Nephron progenitor cell (in vitro differentiated cells): ENCODE measurements around the gene COG7.

Source experiments
- DNase-seq: peaks from one replicate; pipeline ENCODE4 v3.0.0; 2021
- H3K27ac Mint-ChIP-seq: 2 replicates; pipeline ENCODE4 v1.8.0; 2021; ENCODE audit warnings: mild to moderate bottlenecking, moderate library complexity, mixed read lengths
- H3K27me3 Mint-ChIP-seq: 2 replicates; pipeline ENCODE4 v1.8.0; 2021; ENCODE audit warnings: mild to moderate bottlenecking, low read depth, mixed read lengths; ENCODE audit not compliant: poor library complexity
- H3K36me3 Mint-ChIP-seq: 2 replicates; pipeline ENCODE4 v1.8.0; 2021; ENCODE audit warnings: low read depth, mixed read lengths
- H3K4me1 Mint-ChIP-seq: 2 replicates; pipeline ENCODE4 v1.8.0; 2021; ENCODE audit warnings: mixed read lengths
- H3K4me3 Mint-ChIP-seq: 2 replicates; pipeline ENCODE4 v1.8.0; 2021; ENCODE audit warnings: mild to moderate bottlenecking, moderate library complexity, mixed read lengths
- H3K9me3 Mint-ChIP-seq: 2 replicates; pipeline ENCODE4 v1.8.0; 2021; ENCODE audit warnings: mild to moderate bottlenecking, moderate library complexity, mixed read lengths
- CTCF ChIP-seq: fragments of 200-600 bp; sonication (generic); IDR thresholded peaks from 2 replicates; pipeline ENCODE4 v1.5.0; 2021; ENCODE audit warnings: antibody characterized with exemption

The COG7 gene

GRCh38 chr16:23398987-23399805 lies 53.8 kb downstream of the COG7 start:
- no peaks in the 10 kb centered on the region for H3K9me3 Mint-ChIP-seq
- peak overlapping the region; percentile 19 for H3K27ac Mint-ChIP-seq
- no peak for TF ChIP-seq CTCF
- peaks cover 16% of the 10 kb centered on the region for H3K4me1 Mint-ChIP-seq
- H3K27me3 Mint-ChIP-seq = peaks cover 2% of the 10 kb centered on the region
- peak; percentile 50 for DNase-seq
- H3K4me3 Mint-ChIP-seq = peak overlapping the region; percentile 19
- peaks cover 65% of the 10 kb centered on the region for H3K36me3 Mint-ChIP-seq

GRCh38 chr16:23397464-23397863 lies 55.5 kb downstream of the COG7 start:
- TF ChIP-seq CTCF = no peak
- no peaks in the 10 kb centered on the region for H3K9me3 Mint-ChIP-seq
- no peak overlapping the region for H3K4me3 Mint-ChIP-seq
- DNase-seq = no peak
- H3K27me3 Mint-ChIP-seq = peaks cover 2% of the 10 kb centered on the region
- H3K27ac Mint-ChIP-seq = no peak overlapping the region
- peaks cover 16% of the 10 kb centered on the region for H3K4me1 Mint-ChIP-seq
- H3K36me3 Mint-ChIP-seq = peaks cover 55% of the 10 kb centered on the region

GRCh38 chr16:23395732-23396131 lies 57.3 kb downstream of the COG7 start:
- Mint-ChIP-seq H3K9me3 (no peaks in the 10 kb centered on the region), H3K36me3 (peaks cover 60% of the 10 kb centered on the region), H3K4me1 (peaks cover 16% of the 10 kb centered on the region), H3K4me3 (no peak overlapping the region), H3K27ac (no peak overlapping the region), H3K27me3 (peaks cover 2% of the 10 kb centered on the region)
- DNase-seq = no peak
- no peak for TF ChIP-seq CTCF

GRCh38 chr16:23394141-23394831 lies 58.7 kb downstream of the COG7 start:
- TF ChIP-seq CTCF = no peak
- Mint-ChIP-seq H3K4me1 (peaks cover 9% of the 10 kb centered on the region), H3K9me3 (no peaks in the 10 kb centered on the region), H3K4me3 (no peak overlapping the region), H3K27me3 (peaks cover 4% of the 10 kb centered on the region), H3K27ac (no peak overlapping the region), H3K36me3 (peaks cover 57% of the 10 kb centered on the region)
- DNase-seq = no peak

GRCh38 chr16:23392223-23392600 lies 60.8 kb downstream of the COG7 start:
- Mint-ChIP-seq H3K4me3 (no peak overlapping the region), H3K27ac (no peak overlapping the region), H3K9me3 (no peaks in the 10 kb centered on the region), H3K4me1 (peaks cover 10% of the 10 kb centered on the region), H3K27me3 (peaks cover 4% of the 10 kb centered on the region), H3K36me3 (peaks cover 56% of the 10 kb centered on the region)
- DNase-seq = no peak
- no peak for TF ChIP-seq CTCF
